NCI-H774 (cell line): ENCODE results near the gene CAND2.

Source experiments
- DNase-seq: peaks from one replicate; lab custom pipeline; 2025; lab: John Stamatoyannopoulos, UW

Gene CAND2

DNA sequence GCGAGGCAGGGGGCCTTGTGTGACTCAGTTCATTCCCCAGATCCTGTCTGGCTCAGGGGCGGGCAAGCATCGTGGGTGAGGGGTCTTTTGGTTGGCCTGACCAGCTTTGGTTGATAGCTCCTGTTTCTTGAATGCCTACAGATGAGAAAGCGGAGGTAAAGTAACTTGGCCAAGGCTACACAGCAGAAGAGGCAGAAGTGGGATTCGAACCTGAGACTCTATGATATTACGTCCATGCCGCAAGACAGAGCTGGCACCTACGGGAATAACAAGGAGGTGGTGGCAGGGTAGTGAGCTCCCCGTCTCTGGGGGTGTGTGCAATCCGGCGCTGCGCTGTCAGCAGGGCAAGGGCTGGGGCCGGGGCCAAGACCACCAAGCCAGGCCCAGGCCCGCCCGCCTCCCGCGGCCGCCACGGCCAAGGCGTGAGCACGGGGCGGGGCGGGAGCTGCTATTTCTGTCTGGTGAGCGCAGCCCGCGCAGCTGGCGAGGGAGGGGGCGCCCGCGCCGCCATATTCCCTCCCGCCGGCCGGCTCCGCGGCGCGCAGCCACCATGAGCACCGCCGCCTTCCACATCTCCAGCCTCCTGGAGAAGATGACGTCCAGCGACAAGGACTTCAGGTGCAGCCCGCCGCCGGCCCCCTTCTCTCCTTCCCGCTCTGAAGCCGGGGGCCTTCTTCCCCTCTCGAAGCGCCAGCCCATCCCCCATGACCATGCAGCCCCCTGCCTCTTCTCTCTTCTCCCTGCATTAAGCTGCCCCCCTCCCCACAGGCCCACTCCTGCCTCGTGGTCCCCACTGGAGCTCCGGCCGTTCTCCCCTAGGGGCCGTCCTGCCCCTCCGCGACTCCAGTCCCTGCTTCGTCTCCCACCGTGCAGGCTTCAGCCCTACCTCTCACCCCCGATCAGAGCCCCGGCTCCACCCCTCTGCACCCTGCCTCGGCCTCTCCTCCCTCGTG is at the start of gene CAND2:
CAND2 (plus strand) TSS at position 510 of the 953 bp plus-strand sequence; CDS start at position 551, 41 bp downstream.
- peak; percentile 51 for DNase-seq

DNA sequence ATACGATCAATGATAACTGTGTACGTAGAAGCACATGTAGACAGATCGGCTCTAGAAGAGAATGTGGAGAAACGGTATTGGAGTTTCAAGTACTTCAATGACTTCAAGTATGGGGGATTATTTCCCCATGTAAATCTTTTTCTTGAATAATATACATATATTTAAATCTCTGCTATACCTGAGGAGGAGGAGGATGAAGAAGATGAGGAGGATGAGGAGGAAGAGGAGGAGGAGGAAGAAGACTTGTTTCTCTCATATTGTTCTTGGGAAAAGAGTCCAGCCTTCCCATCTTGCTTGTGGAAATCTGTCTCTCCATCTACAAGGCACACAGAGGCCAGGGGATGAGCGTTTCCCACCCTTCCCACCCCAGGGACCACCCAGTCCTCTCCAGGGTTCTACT is 48.0 kb upstream of the CAND2 start:
- DNase-seq, result no peak

DNA sequence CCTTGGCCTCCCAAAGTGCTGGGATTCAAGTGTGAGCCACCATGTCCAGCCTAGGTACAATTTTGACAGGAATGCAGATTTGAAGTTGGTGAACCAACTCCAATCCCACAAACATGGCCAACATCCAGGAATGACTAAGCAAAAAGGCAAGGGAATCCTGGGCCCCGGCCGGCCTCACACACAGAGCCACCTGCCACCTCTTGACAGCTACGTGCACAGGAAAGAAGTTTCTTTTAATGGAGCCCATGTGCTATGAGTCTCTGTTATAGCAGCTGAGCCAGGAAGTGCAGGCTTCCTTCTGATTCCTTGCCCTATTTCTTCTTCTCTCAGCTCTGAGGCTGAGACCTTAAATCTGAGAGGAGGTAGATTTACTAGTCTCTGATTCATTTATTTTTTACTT is 46.3 kb upstream of the CAND2 start:
- peak; percentile 7 for DNase-seq

DNA sequence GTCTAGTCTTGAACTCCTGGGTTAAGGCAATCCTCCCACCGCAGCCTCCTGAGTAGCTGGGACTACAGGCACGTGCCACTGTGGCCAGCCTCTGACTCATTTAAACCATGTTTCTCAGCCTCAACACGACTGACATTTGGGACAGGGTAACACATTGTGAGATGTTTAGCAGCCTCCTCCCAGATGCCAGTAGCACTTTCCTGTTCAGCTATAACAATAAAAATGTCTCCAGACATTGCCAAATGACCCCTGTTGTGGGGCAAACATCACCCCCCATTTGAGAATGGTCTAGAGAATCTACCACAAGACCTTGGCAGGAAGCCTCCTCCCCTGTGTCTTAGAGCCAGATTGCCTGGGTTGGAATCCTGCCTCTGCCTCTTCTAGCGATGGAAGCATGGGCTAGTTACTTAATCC is 45.8 kb upstream of the CAND2 start:
- no peak for DNase-seq

DNA sequence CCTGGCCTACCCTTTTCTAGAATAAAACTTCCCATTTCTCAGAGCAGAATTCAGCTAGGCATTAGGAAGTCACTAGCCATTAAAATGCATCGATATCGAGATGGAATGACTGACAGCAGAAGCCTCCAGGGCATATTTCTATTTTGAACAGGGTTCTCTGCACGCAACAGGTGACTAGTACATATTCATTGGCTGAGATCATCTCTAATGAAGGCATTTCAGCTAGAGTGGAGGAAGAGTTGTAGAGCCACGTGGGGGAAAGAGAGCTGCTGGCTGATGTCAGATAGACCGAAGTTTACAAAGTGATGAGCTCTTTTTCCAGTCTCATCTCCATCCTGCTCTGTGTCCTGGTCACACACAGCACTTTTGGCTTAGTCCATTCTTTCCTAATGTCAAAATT is 44.9 kb upstream of the CAND2 start:
- DNase-seq, result no peak

DNA sequence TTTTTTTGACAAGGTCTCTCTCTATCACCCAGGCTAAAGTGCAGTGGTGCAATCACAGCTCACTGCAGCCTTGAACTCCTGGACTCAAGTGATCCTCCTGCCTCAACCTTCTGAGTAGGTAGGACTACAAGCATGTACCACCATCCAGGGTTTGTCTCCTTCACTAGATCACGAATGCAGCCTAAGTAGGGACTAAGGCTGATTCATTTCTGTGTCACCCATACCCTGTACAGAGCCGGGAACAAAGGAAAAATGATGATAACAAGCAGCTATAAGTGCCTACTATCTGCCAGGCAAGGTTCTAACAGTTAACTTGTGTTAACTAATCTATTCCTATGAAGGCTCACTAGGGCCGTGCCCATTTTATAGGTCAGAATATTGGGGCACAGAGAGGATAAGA is 44.4 kb upstream of the CAND2 start:
- DNase-seq, result no peak

DNA sequence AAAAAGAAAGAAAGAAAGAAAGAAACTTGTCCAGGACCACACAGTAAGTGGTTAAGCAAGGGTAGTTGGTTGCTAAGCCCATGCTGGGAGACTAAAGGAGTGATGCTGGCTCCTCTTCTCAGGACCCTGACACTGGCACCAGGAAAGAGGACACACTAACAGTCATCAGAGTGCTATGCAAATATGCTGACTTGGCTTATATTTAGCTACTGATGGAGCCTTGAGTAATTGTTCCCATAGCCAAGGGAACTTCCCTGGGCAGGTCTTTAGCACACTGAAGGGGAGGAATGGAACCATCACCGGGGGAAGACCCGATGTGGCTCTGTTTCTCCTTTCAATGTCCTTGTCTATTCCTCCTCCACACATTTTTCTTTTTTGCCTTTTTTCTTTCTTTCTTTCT is 43.7 kb upstream of the CAND2 start:
- DNase-seq, result no peak

DNA sequence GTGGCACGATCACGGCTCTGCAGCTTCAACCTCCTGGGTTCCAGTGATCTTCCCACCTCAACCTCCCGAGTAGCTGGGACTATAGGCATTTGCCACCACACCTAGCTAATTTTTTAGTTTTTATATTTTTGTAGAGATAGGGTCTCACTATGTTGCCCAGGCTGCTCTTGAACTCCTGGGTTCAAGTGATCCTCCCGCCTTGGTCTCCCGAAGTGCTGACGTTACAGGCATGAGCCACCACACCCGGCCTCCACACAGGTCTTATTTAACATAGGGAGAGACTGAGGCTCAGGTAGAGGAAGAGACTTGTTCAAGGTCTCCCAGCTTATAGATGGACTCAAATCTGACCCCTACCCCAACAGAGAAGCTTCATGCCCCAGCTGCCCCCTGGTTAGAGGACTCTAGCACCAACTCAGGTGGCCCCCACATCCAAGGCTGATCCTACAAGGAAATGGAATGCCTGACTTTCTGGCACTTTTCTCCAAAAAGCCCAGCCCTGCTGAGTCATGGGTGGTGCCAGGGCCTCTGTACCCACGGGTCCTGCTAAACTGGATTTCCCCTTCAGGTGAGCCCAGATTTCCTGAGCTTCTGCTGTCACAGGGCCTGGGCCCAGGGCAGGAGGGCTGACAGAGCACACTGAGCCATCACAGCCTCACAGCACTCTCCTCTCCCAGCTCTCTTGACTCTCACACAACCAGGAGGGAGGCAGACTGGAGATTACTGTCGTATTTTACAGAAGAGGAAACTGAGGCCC is 43.0 kb upstream of the CAND2 start:
- DNase-seq, result no peak

DNA sequence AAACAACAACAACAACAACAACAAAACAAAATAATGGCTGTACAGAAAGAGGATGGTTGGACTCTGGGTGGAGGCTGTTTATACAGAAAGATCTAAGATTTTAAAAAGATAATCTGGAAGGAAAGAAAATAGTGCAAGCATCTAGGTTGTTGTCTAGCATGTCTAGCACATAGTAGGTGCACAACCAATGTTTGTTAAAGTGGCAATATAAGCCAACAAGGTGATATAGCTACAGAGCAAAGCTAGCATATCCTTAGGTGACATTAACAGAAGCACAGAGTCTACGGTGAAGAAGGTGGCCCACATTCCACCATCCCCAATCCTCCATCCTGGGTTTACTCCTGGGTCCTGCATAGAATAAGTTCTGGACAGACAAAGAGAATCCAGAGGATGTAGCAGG is 42.2 kb upstream of the CAND2 start:
- no peak for DNase-seq

DNA sequence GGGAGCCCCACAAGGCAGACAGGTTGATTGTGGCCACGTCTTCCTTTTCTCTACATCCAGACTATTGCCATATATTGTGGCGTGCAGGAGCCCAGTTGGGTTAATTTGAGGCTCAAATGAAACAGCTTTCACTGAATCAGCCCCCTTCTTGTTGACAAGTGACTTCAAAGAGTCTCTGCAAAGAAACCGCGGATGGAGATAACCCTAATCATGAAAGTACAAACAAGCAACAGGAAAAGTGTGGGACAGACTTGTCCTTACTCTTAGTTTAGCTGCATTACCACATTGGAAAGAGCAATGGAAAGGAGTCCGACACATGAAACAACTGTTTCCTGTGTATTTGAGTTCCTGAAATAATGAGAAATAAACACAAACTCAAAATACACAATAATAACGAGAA is 40.7 kb upstream of the CAND2 start:
- DNase-seq, result no peak

DNA sequence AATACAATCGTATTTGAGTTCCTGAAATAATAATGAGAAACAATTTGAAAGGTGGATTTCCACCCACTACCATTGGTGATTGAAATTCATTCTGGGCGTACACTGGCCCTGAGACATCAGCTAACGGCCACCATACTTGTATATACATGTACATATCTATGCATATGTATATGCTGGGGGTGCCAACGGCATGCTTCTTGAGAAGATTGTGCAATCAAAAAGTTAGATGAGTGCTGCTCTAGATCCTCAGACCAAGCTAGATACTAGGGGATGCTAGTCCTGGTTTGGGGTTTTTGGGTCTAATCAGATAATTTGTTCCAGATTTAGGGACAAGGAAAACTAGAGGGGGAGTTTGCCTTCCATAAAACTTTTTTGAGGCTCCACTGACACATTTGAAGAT is 40.3 kb upstream of the CAND2 start:
- no peak for DNase-seq

DNA sequence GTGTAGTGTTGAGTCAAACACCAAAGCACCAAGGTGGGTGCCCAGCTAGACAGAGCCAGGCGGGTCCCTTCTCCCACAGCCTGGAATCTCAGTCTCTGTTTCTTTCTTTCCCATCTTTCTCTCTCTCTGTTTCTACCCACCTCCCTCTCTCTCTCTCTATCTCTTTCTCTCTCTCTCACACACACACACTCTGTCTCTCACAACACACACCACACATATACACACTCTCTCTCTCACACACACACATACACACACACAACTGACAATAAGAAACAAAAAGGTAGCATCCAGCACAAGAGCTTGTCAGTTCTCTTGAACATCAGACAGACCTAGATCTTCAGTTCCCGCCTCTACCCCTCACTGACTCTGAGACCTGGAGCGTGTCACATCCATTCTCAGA is 39.8 kb upstream of the CAND2 start:
- no peak for DNase-seq

DNA sequence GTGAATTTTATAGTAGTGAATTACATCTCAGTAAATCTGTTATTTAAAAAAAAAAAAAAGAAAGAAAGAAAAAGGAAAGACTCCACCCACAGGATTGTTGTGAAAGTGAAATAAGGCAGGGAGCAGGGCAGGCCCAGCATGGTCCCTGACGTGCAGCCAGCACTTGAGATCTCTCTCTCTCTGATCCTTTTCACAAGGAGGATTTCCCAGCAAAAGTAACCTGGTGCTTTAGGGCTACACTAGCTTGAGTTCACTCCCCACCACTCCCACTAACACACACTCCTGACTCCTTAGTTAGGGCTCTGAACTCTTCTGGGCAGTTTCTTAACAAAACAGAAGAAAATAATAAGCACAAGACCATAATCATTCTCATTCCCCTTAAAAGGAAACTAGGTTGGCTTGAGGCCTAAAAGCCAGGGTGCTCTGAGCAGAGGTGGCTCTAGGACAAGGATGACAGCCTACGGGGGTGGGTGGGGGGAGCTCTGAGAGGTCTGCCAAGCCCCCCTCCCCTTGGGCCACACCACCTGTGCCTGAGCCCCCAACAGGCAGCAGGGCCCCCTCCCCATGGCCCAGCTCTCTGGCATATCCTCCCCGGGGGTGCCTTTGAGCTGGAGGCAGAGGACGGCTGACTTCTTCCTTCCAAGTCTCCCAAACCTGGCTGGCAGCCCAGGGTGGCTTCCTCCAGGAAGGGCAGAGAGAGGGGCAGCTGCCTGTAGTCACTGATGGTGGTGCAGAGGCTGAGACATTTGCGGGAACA is 38.3 kb upstream of the CAND2 start:
- no peak for DNase-seq

DNA sequence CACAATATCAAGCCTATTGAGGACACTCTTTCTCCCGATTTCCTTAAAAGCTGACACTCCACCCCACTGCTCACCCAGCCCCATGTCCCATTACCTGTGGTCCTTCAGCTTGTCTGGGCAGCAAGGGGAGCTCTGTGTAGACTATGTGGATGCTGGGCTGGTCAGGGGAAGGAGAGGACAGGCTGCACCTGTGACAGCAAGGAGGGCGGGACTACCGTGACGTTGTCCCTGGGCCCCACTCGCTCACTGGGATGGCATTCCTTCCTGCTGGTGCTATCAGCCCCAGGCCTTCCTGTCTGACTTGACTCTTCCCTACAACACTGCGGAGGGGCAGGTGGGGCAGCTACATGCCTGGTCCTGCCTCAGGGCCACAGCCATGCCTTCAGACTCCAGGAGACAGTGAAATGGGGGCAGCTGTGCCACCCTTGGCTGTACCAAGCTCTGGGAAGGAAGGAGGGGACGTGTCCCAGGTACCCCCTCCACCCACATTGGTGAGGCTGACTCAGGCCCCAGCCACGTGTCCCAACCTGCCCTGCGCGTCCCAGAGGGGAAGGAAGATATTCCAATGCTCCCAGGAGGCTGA is 37.3 kb upstream of the CAND2 start, which contains the start of gene TMEM40:
TMEM40 (minus strand) TSS at position 163 of the 583 bp plus-strand sequence. CDS start 9,427 bp downstream, outside the sequence.
- DNase-seq, result no peak

DNA sequence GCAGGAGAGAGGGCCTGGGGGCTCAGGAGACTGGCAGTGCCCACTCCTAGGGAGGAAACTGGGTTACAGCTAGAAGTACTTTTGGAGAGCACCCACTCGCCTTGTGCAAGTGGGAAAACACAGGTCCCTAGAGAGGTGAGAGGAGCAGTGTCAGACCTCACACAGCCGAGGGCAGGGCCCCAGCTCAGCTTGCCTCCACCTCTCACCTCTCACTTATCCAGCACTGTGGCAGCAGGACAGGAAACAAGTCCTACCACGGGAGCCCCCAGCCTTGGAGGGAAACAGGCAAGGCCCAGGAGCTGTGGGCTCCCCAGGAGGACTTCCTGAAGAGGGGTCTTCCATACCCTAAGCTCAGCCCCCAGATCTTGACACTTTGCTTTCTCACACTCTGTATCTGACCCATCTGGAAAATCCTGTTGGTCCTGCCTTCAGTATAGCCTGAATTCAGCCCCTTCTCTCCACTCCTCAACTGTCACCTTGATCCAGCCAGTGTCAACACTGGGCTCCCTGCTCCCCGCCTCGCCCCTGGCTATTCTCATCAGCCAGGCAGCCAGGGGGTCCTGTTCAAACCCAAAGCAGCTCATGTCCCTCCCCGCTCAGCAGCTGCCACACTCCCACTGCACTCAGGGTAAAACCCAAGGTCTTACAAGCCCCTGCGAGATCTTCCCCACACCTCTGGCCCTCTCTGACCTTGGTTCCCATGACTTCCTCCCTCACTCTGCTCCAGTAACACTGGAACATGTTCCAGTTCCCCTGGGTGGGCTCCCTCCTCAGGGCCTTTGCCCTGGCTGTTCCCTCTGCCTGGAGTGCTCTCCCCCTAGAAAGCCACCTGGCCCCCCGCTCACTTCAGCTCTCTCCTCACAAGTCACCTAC is 36.6 kb upstream of the CAND2 start:
- DNase-seq, result no peak

DNA sequence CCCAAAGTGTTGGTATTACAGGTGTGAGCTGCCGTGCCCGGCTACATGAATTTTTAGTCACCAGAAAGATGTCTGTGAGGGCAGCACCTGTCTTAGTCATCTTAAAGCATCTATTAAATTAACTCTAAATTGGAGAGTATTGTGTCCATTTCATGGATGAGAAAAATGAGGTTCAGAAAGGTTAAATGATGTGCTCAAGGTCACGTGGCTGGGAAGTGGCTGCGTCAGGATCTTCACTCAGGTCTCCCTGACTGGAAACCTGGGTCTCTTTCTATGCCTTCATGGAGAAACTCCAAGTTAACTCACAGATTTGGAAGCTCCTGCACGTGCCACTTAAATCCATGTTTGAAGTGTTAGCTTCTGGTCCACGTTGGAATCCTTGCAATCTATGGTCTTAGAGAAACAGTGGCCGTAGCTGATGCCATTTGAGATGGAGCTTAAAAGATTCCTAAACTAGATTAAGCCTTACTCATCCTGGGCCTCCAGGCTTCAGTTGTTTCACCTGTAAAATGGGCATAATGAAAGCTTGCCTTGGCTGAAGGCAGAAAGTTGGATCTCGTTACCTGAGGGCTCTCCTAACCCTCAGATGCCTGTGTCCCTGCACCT is 32.2 kb upstream of the CAND2 start:
- no peak for DNase-seq

DNA sequence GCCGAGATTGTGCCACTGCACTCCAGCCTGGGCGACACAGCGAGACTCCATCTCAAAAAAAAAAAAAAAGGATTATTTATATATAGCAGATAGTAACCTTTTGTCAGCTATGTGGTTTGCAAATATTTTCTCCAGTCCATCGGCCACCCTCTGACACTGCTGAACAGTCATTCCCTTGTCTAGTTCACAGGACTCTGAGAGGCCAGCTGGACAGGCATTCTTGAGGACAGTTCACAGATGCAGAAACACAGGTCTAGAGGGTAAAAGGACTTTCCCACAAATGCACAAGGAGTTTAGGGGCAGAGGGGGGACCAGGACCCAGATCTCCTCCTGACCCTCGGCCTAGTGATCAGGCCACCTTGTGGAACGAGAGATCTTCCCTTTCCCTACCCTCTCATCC is 29.9 kb upstream of the CAND2 start:
- no peak for DNase-seq

DNA sequence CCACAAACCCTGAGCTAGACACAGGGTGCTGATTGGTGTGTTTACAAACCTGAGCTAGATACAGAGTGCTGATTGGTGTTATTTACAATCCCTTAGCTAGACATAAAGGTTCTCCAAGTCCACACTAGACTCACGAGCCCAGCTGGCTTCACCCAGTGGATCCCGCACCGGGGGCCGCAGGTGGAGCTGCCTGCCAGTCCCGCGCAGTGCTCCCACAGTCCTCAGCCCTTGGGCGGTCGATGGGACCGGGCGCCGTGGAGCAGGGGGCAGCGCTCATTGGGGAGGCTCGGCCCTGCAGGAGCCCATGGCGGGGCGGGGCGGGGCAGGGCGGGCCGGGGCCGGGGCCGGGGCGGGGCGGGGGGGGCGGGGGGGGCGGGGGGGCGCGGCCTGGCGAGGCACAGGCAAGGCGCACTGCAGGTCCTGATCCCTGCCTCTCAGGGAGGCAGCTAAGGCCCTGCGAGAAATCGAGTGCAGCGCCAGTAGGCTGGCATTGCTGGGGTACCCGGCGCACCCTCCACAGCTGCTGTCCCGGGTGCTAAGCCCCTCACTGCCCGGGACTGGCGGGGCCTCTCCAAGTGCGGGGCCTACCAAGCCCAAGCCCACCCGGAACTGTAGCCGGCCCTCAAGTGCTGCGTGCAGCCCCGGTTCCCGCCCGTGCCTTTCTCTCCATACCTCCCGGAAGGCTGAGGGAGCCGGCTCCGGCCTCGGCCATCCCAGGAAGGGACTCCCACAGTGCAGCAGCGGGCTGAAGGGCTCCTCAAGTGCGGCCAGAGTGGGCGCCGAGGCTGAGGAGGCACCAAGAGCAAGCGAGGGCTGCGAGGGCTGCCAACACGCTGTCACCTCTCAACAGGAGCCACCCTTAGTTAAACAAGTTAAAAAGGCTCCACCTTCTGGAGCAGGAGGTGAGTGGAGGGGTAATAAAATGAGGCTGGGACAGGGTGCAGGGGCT is 27.6 kb upstream of the CAND2 start:
- no peak for DNase-seq

DNA sequence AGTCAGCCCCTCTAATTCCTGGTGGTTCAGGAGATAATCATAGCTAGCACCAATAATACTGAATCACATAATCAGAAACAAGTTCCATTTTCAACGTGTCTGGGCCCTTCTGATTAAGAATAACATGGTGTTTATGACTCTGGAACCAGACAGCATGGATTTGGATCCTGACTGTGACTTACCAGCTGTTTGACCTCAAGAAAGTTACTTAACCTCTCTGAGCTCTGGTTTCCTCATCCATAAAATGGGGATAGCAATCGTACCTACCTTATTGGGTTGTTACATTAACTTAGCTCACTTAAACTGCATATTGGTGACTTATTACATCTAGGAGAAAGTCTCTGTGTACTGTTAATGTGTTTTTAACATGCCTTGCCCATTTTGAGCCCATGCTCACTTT is 26.7 kb upstream of the CAND2 start:
- no peak for DNase-seq
